Activated naive CD4-positive, alpha-beta T cell treated with anti-CD3 and anti-CD28 coated beads, Interleukin-2, amount 50 U/mL, for 72 hours (primary cell): Measurements from ENCODE around the gene KRTAP5-2. TPM values are rescaled to one million over a fixed set of nuclear protein-coding genes. Genes with fewer than 3 reads are reported as not detected.
"Not testable (repeated sequence)": the region's sequence is repeated elsewhere in the genome, so short reads cannot be mapped to it uniquely, and the experiment has no call there.

ENCODE experiments used
- ATAC-seq, 2 donors: fragments of 150-1000 bp; cut with Tn5 transposase; 2 replicates each; pipeline ENCODE4 v1.10.0; 2021; ENCODE audit warnings: mild to moderate bottlenecking in 2 of 2, moderate library complexity in 2 of 2
- DNase-seq, 2 donors: peaks; one replicate each; pipeline ENCODE4 v3.0.0; 2021 to 2022; ENCODE audit warnings: low spot score in 2 of 2
- H3K27ac Mint-ChIP-seq, 2 donors: one replicate each; pipeline ENCODE4 v1.8.0; 2022; ENCODE audit warnings: mild to moderate bottlenecking in 2 of 2, mixed read lengths in 2 of 2
- H3K36me3 Mint-ChIP-seq, 2 donors: one replicate each; pipeline ENCODE4 v1.8.0; 2022; ENCODE audit warnings: mixed read lengths in 2 of 2
- H3K9me3 Mint-ChIP-seq, 2 donors: one replicate each; pipeline ENCODE4 v1.8.0; 2022; ENCODE audit warnings: mixed read lengths in 2 of 2
- total RNA-seq, 2 donors: library from RNA; stranded (reverse); gene quantifications; one replicate each; pipeline ENCODE4 v1.2.3, GENCODE V29; 2022

Gene KRTAP5-2
- total RNA-seq, 2 donors from 2014 or later: not detected

- no peaks in the 10 kb centered on the region for H3K9me3 Mint-ChIP-seq
- DNase-seq (no peak), ATAC-seq (no peak)
- H3K36me3 Mint-ChIP-seq: no peaks in the 10 kb centered on the region
- H3K27ac Mint-ChIP-seq: no peak overlapping the region
Observed at GRCh38 chr11:1631066-1631568, 33.0 kb upstream of the KRTAP5-2 start.

- no peaks in the 10 kb centered on the region for H3K36me3 Mint-ChIP-seq
- no peaks in the 10 kb centered on the region for H3K9me3 Mint-ChIP-seq
- H3K27ac Mint-ChIP-seq: peak overlapping the region in 1 of 2 donors; percentile 18
- DNase-seq (no peak), ATAC-seq (no peak)
Observed at GRCh38 chr11:1630271-1630670, 32.2 kb upstream of the KRTAP5-2 start.

GRCh38 chr11:1629326-1630185 lies 31.5 kb upstream of the KRTAP5-2 start, which contains the start of gene KRTAP5-5:
TSS of gene KRTAP5-5 (plus strand) at chr11:1629775. CDS start at chr11:1629841, 66 bp downstream.
- no peak for DNase-seq
- no peak for ATAC-seq
- peak within 1 kb of the TSS in 1 of 2 donors; percentile 18 for H3K27ac Mint-ChIP-seq

GRCh38 chr11:1628506-1629325 lies 30.6 kb upstream of the KRTAP5-2 start:
- Mint-ChIP-seq H3K9me3 (no peaks in the 10 kb centered on the region), H3K27ac (no peak overlapping the region), H3K36me3 (no peaks in the 10 kb centered on the region)
- ATAC-seq (peak; percentile 81 to 91), DNase-seq (peak in 1 of 2 donors; percentile 77)

More at GRCh38 chr11:1629326-1630185, 31.5 kb upstream of the KRTAP5-2 start, which contains the start of gene KRTAP5-5:
- Mint-ChIP-seq H3K36me3 (no peaks in the 10 kb centered on the region), H3K9me3 (no peaks in the 10 kb centered on the region)

- no peak for ATAC-seq
- Mint-ChIP-seq H3K9me3 (no peaks in the 10 kb centered on the region), H3K36me3 (no peaks in the 10 kb centered on the region), H3K27ac (no peak overlapping the region)
- DNase-seq: no peak
Observed at GRCh38 chr11:1625541-1625940, 27.4 kb upstream of the KRTAP5-2 start.

- no peaks in the 10 kb centered on the region for H3K36me3 Mint-ChIP-seq
- H3K9me3 Mint-ChIP-seq: no peaks in the 10 kb centered on the region
Observed at GRCh38 chr11:1624621-1625020, 26.5 kb upstream of the KRTAP5-2 start.

GRCh38 chr11:1623716-1624115 lies 25.6 kb upstream of the KRTAP5-2 start:
- H3K27ac Mint-ChIP-seq: no peak overlapping the region
- no peaks in the 10 kb centered on the region for H3K36me3 Mint-ChIP-seq
- DNase-seq (no peak), ATAC-seq (no peak)
- H3K9me3 Mint-ChIP-seq: no peaks in the 10 kb centered on the region

More at GRCh38 chr11:1624621-1625020, 26.5 kb upstream of the KRTAP5-2 start:
- ATAC-seq (no peak), DNase-seq (no peak)
- H3K27ac Mint-ChIP-seq: no peak overlapping the region

- ATAC-seq: no peak
- DNase-seq: no peak
- Mint-ChIP-seq H3K27ac (no peak within 1 kb of the TSS), H3K9me3 (no peaks in the 10 kb centered on the region), H3K36me3 (no peaks in the 10 kb centered on the region)
Observed at GRCh38 chr11:1622086-1622485, 24.0 kb upstream of the KRTAP5-2 start, which contains the start of gene KRTAP5-4. TSS of gene KRTAP5-4 (minus strand) at chr11:1622138. CDS start at chr11:1622093, 45 bp downstream.

GRCh38 chr11:1619449-1619848 lies 21.4 kb upstream of the KRTAP5-2 start:
- Mint-ChIP-seq H3K27ac (no peak overlapping the region), H3K36me3 (no peaks in the 10 kb centered on the region), H3K9me3 (no peaks in the 10 kb centered on the region)
- peak; percentile 56 to 62 for ATAC-seq
- DNase-seq: no peak

- H3K27ac Mint-ChIP-seq: no peak overlapping the region
- ATAC-seq (no peak), DNase-seq (no peak)
- H3K36me3 Mint-ChIP-seq: no peaks in the 10 kb centered on the region
- no peaks in the 10 kb centered on the region for H3K9me3 Mint-ChIP-seq
Observed at GRCh38 chr11:1618231-1618630, 20.1 kb upstream of the KRTAP5-2 start.

- no peak for ATAC-seq
- Mint-ChIP-seq H3K9me3 (no peaks in the 10 kb centered on the region), H3K36me3 (no peaks in the 10 kb centered on the region), H3K27ac (no peak within 1 kb of the TSS)
- DNase-seq: no peak
Observed at GRCh38 chr11:1608363-1608762, 10.3 kb upstream of the KRTAP5-2 start, which contains the start of gene KRTAP5-3. TSS of gene KRTAP5-3 (minus strand) at chr11:1608463. CDS start at chr11:1608385, 78 bp downstream.

- not testable (repeated sequence) for ATAC-seq
Observed at GRCh38 chr11:1607901-1608300, 9.8 kb upstream of the KRTAP5-2 start.

GRCh38 chr11:1607156-1607845 lies 9.2 kb upstream of the KRTAP5-2 start:
- not testable (repeated sequence) for H3K36me3 Mint-ChIP-seq, H3K9me3 Mint-ChIP-seq, DNase-seq, ATAC-seq
- H3K27ac Mint-ChIP-seq: peak overlapping the region in 1 of 2 donors; percentile 75

More at GRCh38 chr11:1607901-1608300, 9.8 kb upstream of the KRTAP5-2 start:
- H3K9me3 Mint-ChIP-seq, DNase-seq, H3K27ac Mint-ChIP-seq, H3K36me3 Mint-ChIP-seq: not testable (repeated sequence)

- H3K27ac Mint-ChIP-seq, H3K9me3 Mint-ChIP-seq, H3K36me3 Mint-ChIP-seq, DNase-seq: not testable (repeated sequence)
- peak; percentile 58 to 64 for ATAC-seq
Observed at GRCh38 chr11:1605923-1606322, 7.8 kb upstream of the KRTAP5-2 start.

GRCh38 chr11:1604711-1605110 lies 6.6 kb upstream of the KRTAP5-2 start:
- ATAC-seq: no peak

GRCh38 chr11:1604181-1604580 lies 6.1 kb upstream of the KRTAP5-2 start:
- ATAC-seq (no peak), DNase-seq (no peak)
- H3K36me3 Mint-ChIP-seq: no peaks in the 10 kb centered on the region

More at GRCh38 chr11:1604711-1605110, 6.6 kb upstream of the KRTAP5-2 start:
- DNase-seq: no peak
- Mint-ChIP-seq H3K36me3 (no peaks in the 10 kb centered on the region), H3K27ac (no peak overlapping the region), H3K9me3 (no peaks in the 10 kb centered on the region)

More at GRCh38 chr11:1604181-1604580, 6.1 kb upstream of the KRTAP5-2 start:
- Mint-ChIP-seq H3K9me3 (no peaks in the 10 kb centered on the region), H3K27ac (no peak overlapping the region)
